Dedifferentiated amniotic fluid mesenchymal stem cell (primary cell): ENCODE results near the gene HERC6.
"Not testable (repeated sequence)": the region's sequence is repeated elsewhere in the genome, so short reads cannot be mapped to it uniquely, and the experiment has no call there.

ENCODE experiments used
- DNase-seq: peaks from one replicate; pipeline ENCODE4 v3.0.0-alpha.2; 2016; ENCODE audit errors: extremely low spot score

The HERC6 gene

DNA sequence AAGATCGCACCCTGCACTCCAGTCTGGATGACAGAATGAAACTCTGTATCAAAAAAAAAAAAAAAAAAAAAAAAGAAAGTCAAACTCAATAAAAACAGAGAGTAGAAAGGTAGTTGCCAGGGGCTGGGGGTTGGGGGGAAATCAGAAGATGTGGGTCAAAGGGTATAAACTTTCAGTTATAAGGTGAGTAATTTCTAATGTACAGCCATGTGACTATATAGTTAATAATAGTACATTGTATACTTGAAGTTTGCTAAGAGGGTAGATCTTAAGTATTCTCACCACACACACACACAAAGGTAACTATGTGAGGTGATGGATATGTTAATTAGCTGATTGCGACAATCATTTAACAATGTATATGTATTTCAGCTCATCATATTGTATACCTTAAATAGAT lies 11.5 kb downstream of the HERC6 start:
- DNase-seq, result no peak

DNA sequence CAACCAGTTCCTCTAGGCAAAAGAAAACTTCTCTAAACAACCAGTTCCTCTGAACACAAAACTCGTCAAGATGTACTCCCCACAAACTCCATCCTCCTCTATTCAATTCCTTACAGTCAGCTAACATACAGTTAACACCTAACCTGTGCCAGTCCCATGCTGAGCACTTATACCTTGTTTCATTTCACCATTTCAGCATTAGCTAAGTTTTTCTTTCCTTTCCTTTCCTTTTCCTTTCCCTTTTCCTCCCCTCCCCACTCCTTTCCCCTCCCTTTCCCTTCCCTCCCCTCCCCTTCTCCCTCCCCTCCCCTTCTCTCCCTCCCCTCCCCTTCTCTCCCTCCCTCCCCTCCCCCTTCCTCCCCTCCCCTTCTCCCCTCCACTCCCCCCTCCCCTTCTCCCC lies 13.1 kb downstream of the HERC6 start:
- DNase-seq, result no peak

DNA sequence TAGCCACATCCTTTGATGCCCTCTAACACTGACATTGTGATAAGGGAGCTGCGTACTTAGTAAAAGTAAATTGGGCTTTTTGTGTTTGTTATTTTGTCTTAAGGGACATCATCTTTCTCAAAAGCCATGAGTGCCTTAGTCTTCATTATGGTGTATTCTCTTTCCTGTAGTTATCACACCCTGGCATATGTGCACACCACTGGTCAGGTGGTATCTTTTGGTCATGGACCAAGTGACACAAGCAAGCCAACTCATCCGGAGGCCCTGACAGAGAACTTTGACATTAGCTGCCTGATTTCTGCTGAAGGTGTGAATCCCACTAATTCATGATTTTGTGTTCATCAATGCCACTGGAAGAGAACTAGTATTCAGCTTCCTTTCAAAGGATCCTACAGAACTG lies 18.0 kb downstream of the HERC6 start:
- DNase-seq, result no peak

DNA sequence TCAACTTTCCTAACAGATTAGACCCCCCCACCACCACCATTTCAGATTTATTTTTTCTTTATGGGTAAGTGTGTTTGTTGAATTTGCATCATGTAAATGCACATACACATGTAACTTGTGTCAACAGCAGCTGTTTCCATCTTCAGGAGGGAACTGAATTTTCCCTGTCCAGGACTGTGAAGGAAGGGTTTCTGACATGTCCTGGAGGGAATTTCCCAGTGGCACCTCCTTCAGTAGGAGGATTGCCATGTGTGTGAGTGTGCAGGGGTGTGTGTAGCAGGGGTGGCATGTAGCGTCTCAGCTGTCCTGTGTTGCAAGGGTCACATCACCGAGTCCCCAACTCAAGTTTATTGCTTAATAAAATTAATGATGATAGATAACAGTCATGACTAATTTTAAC lies 19.7 kb downstream of the HERC6 start:
- DNase-seq, result no peak

DNA sequence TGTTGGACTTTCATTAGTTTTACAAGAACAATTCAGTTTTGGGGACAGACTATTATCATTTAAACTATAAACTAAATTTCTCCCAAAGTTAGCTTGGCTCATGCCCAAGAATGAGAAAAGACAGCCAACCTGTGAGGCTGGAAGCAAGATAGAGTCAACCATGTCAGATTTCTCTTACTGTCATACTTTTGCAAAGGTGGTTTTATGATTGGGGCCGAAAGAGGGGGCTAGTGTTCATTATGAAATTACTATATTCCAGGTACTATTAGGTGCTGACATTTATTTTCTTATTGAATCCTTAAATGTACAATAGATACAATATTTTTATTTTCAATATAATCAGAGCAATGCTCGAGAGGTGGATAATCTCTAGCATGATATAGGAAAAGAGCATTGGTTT lies 30.6 kb downstream of the HERC6 start:
- no peak for DNase-seq

DNA sequence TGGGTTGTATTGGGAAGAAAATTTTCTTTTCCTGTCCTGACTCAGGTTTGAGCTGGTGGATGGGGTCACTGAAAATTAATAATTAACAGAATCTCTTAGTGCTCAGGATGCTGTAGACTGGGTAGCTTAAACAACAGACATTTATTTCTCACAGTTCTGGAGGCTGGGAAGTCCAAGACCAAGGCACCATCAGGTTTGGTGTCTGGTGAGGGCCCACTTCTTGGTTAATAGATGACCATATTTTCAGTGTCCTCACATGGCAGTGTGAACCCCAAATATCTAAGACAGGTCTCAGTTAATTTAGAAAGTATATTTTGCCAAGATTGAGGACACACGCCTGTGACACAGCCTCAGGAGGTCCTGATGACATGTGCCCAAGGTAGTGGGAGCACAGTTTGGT lies 31.1 kb downstream of the HERC6 start:
- no peak for DNase-seq

DNA sequence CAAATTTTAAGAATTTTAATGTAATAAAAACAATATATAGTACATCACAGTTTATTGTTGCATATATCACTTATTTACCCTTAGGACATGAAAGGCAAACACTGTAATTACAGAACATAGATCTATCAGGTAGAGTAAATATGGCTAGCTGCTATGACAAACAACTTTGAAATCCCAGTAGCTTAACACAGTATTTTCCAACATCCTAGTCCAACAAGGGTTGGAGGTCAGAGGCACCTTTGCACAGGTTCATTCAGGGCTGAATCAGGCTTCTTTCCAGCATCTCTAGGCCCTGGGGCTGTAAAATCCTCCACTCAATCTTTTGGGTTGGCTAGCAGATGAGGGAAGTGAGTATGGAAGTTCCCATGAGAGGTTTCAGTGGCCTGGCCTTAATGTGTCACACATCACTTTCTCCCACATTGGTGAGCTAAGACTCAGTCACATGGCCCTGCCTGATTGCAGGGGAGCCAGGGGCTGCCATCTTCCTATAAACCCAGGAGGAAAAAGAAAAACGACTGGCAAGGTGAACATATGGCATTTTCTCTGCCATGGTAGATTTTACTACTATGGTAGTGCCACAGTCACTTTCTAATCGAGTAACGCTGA lies 32.9 kb downstream of the HERC6 start:
- DNase-seq, result no peak

DNA sequence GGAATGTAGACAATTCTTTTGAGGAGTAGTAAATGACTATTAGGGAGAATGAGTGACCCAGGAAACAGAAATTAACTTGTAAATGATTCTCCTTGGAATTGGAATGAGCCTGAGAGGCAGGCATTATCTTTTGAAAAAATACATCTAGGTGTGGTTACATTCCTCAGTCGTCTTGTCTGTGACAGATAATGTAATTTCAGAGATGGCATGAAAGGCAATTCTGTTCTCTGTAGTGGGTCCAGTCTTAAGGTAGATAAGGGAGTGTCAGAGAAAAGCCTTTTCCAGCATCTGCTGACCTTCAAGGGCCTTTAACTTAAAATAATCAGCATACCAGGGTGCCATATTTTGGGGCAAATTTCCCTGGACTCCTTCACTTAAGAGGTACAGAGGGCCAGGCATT lies 35.1 kb downstream of the HERC6 start:
- DNase-seq, result no peak

DNA sequence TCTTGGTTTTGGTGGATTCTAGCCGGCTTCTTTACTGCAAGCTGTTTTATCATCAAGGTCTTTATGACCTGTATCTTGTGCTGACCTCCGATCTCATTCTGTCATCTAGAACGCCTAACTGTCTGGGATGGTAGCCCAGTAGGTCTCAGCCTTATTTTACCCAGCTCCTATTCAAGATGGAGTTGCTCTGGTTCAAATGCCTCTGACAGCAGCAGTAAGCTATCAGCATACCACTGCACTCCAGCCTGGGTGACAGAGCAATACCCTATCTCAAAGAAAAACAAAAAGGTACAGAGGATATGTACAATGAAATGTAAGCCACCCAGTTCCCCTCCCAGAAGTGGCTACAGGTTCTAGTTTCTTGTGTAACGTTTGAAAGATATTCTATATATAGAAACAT lies 36.1 kb downstream of the HERC6 start:
- no peak for DNase-seq

DNA sequence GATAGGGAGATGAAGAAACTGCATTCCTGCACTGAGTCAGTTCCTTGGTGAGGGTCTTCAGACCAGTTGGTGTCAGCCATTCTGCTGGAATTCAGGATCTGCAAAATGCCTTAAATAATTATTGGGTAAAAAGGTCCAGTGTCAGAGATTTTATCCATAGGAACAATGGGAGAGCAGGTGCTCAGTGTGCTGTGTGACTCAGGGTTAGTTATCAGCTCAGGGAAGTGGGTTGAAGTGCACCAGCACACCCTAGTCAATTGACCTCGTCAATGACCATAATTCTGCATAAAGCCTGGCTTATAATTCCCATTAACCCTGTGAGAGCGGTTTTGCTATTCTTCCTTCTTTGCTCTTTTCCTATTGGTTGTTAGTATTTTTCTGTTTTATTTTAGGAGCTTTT lies 37.3 kb downstream of the HERC6 start:
- no peak for DNase-seq

DNA sequence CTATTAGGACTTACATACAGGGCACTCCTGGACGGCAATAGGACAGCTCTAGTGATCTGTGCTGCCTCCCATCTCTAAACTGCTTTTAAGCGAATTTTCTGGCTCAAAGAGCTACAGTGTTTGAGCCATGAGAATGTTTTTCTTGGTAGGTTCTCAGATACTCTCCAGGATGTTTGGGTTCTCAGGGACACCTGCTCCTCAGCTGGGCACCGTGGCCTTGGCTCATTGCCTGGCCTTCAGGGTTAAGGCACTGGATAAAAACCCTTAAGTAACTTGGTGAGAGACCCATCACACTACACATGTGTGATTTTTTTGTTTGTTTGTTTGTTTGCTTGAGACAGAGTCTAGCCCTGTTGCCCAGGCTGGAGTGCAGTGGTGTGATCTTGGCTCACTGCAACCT lies 39.8 kb downstream of the HERC6 start:
- DNase-seq, result no peak

DNA sequence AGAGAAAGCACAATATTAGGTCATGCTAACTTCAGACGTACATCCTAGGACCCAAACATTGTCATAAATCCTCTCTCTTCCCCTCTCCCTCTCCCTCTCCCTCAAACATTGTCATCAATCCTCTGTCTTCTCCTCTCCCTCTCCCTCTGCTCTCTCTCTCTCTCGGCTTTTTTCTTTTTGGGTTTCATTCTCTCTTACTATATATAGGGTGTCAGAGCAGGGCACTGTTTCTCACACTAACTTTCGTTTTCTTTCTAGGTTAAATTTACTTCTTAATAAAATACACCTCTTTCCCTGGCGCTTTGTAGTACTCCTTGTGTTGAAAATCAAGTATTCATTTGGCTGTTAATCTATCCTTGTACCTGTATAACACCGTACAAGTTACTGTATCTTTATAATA lies 41.2 kb downstream of the HERC6 start:
- no peak for DNase-seq

DNA sequence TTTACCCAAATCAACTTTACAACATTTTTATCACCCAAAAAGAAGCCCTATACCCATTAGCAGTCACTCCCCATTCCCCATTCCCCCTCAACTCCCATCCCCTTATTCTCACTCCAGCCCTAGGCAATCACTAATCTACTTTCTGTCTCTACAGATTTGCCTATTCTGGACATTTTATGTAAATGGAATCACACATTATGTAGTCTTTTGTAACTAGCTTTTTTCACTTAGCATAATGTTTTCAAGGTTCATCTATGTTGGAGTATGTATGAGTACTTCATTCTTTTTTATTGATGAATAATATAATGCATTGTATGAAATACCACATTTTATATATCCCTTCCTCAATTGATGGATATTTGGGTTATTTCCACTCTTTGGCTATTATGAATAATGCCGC lies 42.2 kb downstream of the HERC6 start:
- no peak for DNase-seq

DNA sequence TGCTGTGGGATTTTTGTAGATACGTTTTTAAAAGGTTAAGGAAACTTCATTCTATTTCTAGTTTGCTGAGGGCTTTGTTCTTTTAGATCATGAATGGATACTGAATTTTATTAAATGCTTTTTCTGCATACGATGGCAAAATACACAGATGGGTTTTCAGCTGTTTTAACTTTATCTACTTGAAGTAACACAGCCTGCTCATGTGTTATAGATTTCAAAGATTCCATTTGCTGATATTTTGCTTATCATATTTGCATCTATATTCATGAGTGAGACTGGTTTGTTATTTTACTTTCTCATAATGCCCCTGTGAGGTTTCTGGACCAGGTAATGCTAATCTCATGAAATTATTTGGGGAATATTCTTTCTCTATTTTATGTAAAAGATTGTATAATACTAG lies 43.8 kb downstream of the HERC6 start:
- no peak for DNase-seq

DNA sequence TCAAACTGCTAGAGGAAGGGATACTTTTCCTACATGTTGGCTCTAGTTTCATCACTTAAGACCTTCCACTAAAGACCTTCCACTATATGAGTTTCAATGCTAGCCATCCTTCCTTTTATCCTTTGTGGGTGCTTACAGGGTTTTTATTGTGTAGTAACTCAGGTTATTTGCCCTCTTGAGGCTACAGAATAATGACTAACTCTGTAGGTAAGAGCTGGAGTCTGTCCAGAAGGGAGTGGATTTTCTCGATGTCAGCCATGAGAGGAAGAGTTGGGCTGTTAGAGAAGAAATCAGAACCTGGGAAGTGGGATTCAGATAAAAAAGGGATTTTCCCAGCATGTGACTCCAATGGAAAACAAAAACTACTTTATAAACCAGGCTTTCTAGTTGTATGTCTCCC lies 50.7 kb downstream of the HERC6 start:
- DNase-seq, result no peak

DNA sequence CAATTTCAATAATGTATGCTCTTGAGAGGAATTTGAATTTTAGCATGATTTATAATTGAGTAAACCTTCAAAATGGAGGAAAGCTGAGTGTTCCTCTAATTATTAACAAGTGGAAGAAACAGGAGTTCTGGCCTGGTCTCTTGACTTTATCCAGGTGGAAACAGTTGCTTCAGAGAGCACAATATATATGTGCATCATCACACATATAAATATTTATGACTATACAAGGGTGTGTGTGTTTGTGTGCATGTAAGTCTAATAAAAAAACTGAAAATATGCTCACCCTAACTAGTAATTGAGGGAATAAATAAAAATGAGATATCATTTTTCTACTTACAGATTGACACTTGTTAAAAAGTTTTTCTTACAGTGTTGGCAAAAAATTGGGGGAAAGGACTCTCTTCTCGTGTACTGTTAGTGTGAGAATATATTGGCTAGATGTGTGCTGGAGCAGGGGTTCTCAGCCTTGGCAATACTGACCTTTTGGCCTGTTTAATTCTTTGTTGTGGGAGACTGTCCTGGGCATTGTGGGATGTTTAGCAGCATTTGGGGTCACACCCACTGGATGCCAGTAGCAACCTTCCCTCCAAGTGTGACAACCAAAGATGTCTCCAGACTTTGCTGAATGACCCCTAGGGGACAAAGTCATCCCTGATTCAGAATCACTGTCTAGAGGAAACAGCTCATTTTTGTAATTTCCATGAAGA lies 57.5 kb downstream of the HERC6 start:
- no peak for DNase-seq

DNA sequence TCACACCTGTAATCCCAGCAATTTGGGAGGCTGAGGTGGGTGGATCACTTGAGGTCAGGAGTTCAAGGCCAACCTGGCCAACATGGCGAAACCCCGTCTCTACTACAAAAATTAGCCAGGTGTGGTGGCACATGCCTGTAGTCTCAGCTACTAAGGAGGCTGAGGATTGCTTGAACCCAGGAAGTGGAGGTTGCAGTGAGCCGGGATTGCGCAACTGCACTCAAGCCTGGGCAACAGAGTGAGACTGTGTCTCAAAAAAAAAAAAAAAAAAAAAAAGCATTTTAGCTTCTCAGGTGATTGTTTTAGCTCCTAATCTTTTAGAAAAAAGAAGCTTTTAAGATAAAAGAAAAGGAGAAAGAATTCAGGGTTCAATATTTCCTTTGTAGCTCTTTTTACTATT lies 59.2 kb downstream of the HERC6 start:
- not testable (repeated sequence) for DNase-seq

DNA sequence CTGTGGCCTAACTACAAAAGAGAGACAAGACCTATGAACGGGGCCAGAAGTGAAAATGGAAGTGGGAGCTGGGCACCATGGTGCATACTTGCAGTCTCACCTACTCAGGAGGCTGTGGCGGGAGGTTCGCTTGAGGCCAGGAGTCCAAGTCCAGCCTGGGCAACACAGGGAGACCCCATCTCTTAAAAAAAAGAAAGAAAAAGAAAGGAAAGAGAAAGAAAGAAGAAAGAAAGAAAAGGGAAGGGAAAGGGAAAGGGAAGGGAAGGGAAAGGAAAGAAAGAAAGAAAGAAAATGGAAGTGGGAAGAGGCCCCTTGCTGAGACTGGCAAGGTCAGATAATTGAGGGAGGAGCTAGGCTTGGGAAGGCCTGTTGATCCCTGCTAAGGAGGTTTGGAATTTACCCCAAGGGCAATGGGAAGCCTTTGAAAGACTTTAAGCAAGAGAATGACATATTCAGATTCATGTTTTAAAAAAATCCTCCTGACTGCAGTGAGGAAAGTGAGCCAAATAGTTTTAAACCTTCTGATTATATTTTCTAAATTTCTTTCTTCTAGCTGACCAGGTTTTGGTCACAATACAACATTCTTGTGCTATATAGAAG lies 60.6 kb downstream of the HERC6 start:
- peak; percentile 68 for DNase-seq

DNA sequence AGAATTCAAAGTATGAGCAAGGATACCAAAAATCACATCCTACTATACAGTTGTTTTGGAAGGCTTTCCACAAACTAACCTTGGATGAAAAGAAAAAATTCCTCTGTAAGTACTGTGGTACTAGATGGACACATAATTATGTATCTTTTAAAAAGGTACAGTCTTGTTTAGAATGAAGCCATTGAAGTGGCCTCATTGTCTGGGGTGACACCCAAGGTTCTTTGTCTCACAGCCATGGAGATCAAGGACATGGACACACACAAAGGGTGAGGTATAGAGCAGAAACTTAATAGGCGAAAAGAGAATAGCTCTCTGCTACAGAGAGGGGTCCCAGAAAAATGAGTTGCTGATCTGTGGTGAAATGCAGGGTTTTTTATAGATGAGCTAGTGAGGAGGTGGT lies 61.5 kb downstream of the HERC6 start:
- DNase-seq, result no peak

DNA sequence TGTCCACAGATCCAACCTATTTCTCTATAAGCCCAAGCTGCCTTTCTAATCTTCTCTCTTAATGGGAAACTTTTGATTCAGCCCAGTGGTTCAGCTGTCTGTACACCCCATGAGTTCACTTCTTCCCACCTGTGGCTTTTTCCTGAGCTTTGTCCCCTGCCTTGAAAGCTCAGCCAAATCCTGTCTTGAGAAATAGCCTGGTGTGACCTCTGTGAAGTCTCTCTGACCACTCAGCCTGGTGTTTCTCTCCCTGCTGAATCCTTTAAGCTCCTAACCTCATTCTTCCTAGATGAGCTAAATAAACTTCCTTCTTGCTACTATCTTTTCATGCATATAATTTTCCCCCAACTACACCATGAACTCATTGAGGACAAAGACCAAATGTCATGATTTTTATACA lies 63.0 kb downstream of the HERC6 start:
- DNase-seq, result no peak

DNA sequence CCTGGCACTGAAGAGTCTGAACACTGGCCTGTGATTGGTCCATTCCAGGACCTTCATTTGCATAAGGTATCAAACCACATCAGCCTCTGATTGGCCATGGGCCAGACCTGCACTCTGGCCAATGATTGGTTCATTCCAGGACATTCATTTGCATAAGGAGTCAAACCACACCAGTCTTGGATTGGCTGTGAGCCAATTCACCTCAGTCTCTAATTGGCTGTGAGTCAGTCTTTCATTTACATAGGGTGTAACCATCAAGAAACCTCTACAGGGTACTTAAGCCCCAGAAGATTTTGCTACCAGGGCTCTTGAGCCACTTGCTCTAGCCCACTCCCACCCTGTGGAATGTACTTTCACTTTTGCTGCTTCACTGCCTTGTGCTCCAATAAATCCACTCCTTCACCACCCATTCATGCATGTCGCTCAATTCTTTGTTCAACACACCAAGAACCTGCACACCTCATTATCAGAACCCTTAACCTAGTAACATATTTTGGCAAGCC lies 64.1 kb downstream of the HERC6 start:
- DNase-seq, result no peak

DNA sequence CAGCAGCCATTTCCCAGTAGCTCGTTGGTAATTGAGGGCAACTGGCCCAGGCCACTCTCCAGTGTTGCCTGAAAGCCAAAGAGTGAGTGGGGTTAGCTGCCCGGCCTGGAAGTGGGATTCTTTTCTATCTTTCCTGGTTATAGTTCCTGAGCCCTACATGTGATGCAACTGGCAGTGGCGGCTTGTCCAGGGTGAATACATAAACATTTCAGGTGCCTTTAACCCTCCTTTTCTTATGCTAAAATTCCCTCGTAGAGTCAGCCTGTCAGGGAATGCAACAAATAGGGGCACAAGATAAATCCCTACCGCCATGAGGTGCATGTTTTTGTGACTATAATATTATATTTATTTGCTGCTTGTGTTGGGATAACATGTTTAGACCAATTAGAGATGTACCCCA lies 64.8 kb downstream of the HERC6 start:
- DNase-seq, result no peak

DNA sequence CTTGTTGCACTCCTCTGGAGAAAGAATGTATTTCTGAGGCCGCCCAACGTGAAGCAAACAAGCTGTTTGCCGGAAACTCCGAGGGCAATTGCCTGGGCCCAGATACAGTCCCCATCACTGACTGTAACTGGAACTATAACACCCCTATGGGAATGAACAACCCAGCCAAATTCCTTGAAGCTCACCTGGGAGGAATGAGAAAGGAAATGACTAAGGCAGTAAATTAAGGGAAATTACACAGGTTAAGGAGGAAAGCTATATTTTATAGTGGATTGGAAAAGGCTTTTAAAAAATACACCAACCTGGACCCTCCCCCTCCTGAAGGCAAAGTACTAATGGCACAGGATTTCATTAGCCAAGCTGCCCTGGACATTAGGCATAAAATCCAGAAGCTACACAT lies 66.6 kb downstream of the HERC6 start:
- DNase-seq, result no peak
